H54 (cell line): ENCODE data around the gene VCAN.
"Not testable (repeated sequence)": the region's sequence is repeated elsewhere in the genome, so short reads cannot be mapped to it uniquely, and the experiment has no call there.

ENCODE experiments used
- DNase-seq: peaks from one replicate; pipeline ENCODE4 v3.0.0; 2011; ENCODE audit warnings: low spot score, mixed read lengths; ENCODE audit not compliant: insufficient read length
- FAIRE-seq: peaks from 3 replicates; lab custom pipeline; 2011; peaks lifted over from hg19 to GRCh38; lab: Jason Lieb, UNC
- POLR2A ChIP-seq: IDR thresholded peaks from 2 replicates; pipeline ENCODE4 v1.6.1; 2011; ENCODE audit warnings: low read depth, mild to moderate bottlenecking, low read length

The VCAN gene

GRCh38 chr5:83471405-83472212 is at the start of gene VCAN:
VCAN (plus strand) TSS chr5:83471744; CDS start chr5:83483519, 11,775 bp downstream.
- FAIRE-seq (no peak), DNase-seq (no peak)
- TF ChIP-seq POLR2A: no peak

- TF ChIP-seq POLR2A: no peak
- FAIRE-seq (no peak), DNase-seq (no peak)
These were observed 49.3 kb upstream of the VCAN start for GRCh38 chr5:83422284-83422683.

- no peak for TF ChIP-seq POLR2A
- FAIRE-seq: no peak
- no peak for DNase-seq
These were observed 44.7 kb upstream of the VCAN start for GRCh38 chr5:83426855-83427254.

- FAIRE-seq: no peak
- no peak for DNase-seq
- no peak for TF ChIP-seq POLR2A
These were observed 43.4 kb upstream of the VCAN start for GRCh38 chr5:83428126-83428525.

- no peak for TF ChIP-seq POLR2A
- DNase-seq (no peak), FAIRE-seq (no peak)
These were observed 42.7 kb upstream of the VCAN start for GRCh38 chr5:83428890-83429289.

- peak; percentile 99 for FAIRE-seq
- TF ChIP-seq POLR2A: no peak
- peak; percentile 21 for DNase-seq
These were observed 41.2 kb upstream of the VCAN start for GRCh38 chr5:83430130-83431010.

GRCh38 chr5:83433891-83434290 is 37.7 kb upstream of the VCAN start:
- no peak for TF ChIP-seq POLR2A
- FAIRE-seq: no peak

GRCh38 chr5:83434946-83435345 is 36.6 kb upstream of the VCAN start:
- FAIRE-seq (no peak), DNase-seq (no peak)
- no peak for TF ChIP-seq POLR2A

More at GRCh38 chr5:83433891-83434290, 37.7 kb upstream of the VCAN start:
- no peak for DNase-seq

GRCh38 chr5:83436276-83436675 is 35.3 kb upstream of the VCAN start:
- no peak for TF ChIP-seq POLR2A
- DNase-seq: no peak
- FAIRE-seq: no peak

GRCh38 chr5:83437697-83438096 is 33.8 kb upstream of the VCAN start:
- not testable (repeated sequence) for DNase-seq, FAIRE-seq

- TF ChIP-seq POLR2A: no peak
- FAIRE-seq (no peak), DNase-seq (no peak)
These were observed 30.7 kb upstream of the VCAN start for GRCh38 chr5:83440826-83441225.

- DNase-seq (no peak), FAIRE-seq (no peak)
- no peak for TF ChIP-seq POLR2A
These were observed 29.8 kb upstream of the VCAN start for GRCh38 chr5:83441747-83442146.

GRCh38 chr5:83443534-83443933 is 28.0 kb upstream of the VCAN start:
- DNase-seq (no peak), FAIRE-seq (no peak)
- no peak for TF ChIP-seq POLR2A

- TF ChIP-seq POLR2A: no peak
- DNase-seq (no peak), FAIRE-seq (no peak)
These were observed 27.1 kb upstream of the VCAN start for GRCh38 chr5:83444445-83444844.
